ENCODE data around the gene ALCAM. TPM values are rescaled to one million over a fixed set of nuclear protein-coding genes. Genes with fewer than 3 reads are reported as not detected.

Gene ALCAM
- total and polyA plus RNA-seq, 2 donors (not counting 3 experiments of a cell fraction or from before 2014, with no cell fraction given), result 46.3 to 118 TPM

GRCh38 chr3:105504440-105504951 lies 137.8 kb downstream of the ALCAM start:
- dilution Hi-C loops (cut with MboI; ENCODE audit: extremely low pct_ligation_motif_present, low sequenced_read_pairs), result no loop called here
- Histone ChIP-seq H3K9me1 (replicated peaks; ENCODE audit: control insufficient read depth, extremely low read depth, insufficient read depth, low read length) (no peaks in the 10 kb centered on the region), H3K27me3 (ENCODE audit: control insufficient read depth in 2 of 2, insufficient read depth in 2 of 2, low read length in 2 of 2) (no peaks in the 10 kb centered on the region), H3K9me3 (replicated peaks; ENCODE audit: control insufficient read depth, insufficient read depth, low read length) (no peaks in the 10 kb centered on the region), H3K9ac (replicated peaks; ENCODE audit: extremely low read depth, insufficient read depth, low read length) (no peak overlapping the region), H2AFZ (ENCODE audit: low read depth, low read length) (no peak overlapping the region), H3K4me1 (ENCODE audit: control insufficient read depth, extremely low read depth, insufficient read depth, low read length) (no peaks in the 10 kb centered on the region), H3K79me2 (ENCODE audit: control insufficient read depth, insufficient read depth, low read length) (peaks cover 5% of the 10 kb centered on the region), H3K36me3 (ENCODE audit: control insufficient read depth in 2 of 2, extremely low read depth in 1 of 2, insufficient read depth in 2 of 2, low read length in 2 of 2) (no peaks in the 10 kb centered on the region), H3K4me2 (ENCODE audit: insufficient read depth, low read length) (no peak overlapping the region), H3K27ac (ENCODE audit: insufficient read depth, low read depth, low read length) (no peak overlapping the region), H3K4me3 (replicated peaks in 1 of 3; ENCODE audit: insufficient read depth in 1 of 3, low read depth in 1 of 3, low read length in 3 of 3) (no peak overlapping the region), H4K20me1 (replicated peaks; ENCODE audit: control insufficient read depth, extremely low read depth, insufficient read depth, low read length) (no peaks in the 10 kb centered on the region)
- ChIA-PET POLR2A (no interaction called here), CTCF (interaction anchor here (1.4 to 1.5 kb wide), 2 partner anchors 12 to 42 kb away, joined by 3 to 4 read pairs; no protein-coding TSS in a partner anchor)
- FAIRE-seq (no peak), DNase-seq (ENCODE audit: low read depth, low spot score) (no peak)
- BruUV-seq (replicated peaks), result no TSS peak
- intact Hi-C loops (cut with micrococcal nuclease), result no loop called here
- TF ChIP-seq MAX (IDR thresholded peaks at IDR 0.05; ENCODE audit: insufficient read depth, insufficient read length) (no peak), CTCF (IDR thresholded peaks at IDR 0.05; ENCODE audit: extremely low read depth in 1 of 2, insufficient read depth in 1 of 2, low read depth in 1 of 2, low read length in 2 of 2) (no peak), MYC (IDR thresholded peaks at IDR 0.05; ENCODE audit: low read depth, low read length) (no peak), POLR2AphosphoS5 (IDR thresholded peaks at IDR 0.05; ENCODE audit: insufficient read depth, low read depth, low read length) (no peak), JUN (IDR thresholded peaks at IDR 0.05; ENCODE audit: borderline replicate concordance, insufficient read depth, insufficient read length, low read depth) (no peak), POLR2A (IDR thresholded peaks at IDR 0.05; ENCODE audit: low read depth, low read length) (no peak), EZH2 (IDR thresholded peaks at IDR 0.05; ENCODE audit: borderline replicate concordance, low read depth, low read length, severe bottlenecking) (no peak), GATA2 (IDR thresholded peaks at IDR 0.05; ENCODE audit: insufficient read depth, insufficient read length, low read depth, low read length) (no peak), FOS (IDR thresholded peaks at IDR 0.05; ENCODE audit: borderline replicate concordance, insufficient read depth, low read length) (no peak)
